HG03439 (cell line): ENCODE results near the gene TAS1R2.
"Not testable (repeated sequence)": the region's sequence is repeated elsewhere in the genome, so short reads cannot be mapped to it uniquely, and the experiment has no call there.

ENCODE experiments used
- ATAC-seq: cut with Tn5 transposase; IDR thresholded peaks from one replicate; pipeline ENCODE4 v1.9.1; 2021; ENCODE audit warnings: mild to moderate bottlenecking, moderate library complexity; ENCODE audit not compliant: unreplicated experiment

Gene TAS1R2

GRCh38 chr1:18869847-18870594, 10.6 kb upstream of the TAS1R2 start:
- no peak for ATAC-seq

DNA sequence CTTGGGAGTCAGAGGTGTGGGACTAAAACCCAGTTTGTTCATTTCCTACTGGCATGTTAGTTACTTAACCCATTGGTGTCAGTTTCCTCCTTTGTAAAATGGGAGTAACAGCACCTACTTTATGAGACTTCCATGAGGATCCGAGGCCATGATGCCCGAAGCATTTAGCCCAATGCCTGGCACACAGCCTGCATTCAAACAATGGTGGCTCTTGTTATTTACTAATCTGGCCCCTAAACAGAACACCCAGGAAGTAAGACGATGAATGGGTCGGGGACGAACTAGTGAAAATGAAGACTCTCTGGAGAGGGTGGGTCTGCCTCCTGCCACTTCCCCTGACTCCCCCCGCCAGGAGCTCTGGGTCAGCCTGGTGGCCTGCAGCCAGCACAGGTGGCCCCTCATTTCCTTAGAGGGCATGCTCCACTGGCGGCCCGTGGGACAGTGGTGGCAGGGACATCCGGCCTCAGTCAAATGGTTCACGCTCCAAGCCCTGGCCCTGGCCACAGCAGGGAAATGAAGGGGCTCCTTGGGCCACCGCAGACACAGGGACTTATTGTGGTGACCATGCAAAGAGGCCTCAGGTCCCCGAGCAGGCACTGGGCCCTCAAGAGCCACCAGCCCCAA, 9.5 kb upstream of the TAS1R2 start:
- no peak for ATAC-seq

DNA sequence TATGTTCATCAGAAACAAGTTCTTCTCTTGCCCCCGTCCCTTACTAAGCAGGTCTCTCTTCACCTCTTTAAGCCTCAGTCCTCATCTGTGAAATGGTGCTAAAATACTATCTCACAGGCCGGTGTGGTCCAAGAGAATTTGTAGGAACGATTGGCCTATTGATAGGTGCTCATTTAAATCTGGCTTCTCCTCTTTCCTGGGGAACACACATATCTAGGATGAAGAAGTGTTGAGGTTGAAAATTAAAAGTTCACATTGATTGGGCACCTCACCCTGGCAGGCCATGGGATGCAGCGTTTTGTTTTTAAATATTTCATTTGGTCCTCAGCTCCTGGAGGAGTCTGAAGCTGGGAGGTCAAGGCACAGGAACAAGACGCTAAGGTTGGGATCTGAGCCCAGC, 8.9 kb upstream of the TAS1R2 start:
- no peak for ATAC-seq

DNA sequence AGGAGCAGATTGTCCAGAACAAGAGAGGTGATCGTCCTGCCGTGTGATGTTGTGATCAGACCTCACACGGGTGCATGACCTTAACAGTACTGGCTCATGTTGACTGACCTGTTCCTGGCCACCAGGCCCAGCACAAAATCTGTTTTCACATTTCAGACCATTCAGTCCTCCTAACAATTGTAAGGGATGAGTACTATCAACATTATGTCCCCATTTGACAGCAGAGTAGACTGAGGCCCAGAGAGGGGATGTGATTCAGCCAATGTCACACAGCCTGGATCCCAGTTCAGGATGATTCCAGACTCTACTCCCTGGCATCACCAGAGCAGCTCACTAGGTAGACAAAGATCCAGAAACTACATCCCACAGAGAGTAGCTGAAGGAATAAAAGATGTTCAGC, 7.4 kb upstream of the TAS1R2 start:
- ATAC-seq = no peak

- no peak for ATAC-seq
Measured at GRCh38 chr1:18866314-18866713, 6.9 kb upstream of the TAS1R2 start.

DNA sequence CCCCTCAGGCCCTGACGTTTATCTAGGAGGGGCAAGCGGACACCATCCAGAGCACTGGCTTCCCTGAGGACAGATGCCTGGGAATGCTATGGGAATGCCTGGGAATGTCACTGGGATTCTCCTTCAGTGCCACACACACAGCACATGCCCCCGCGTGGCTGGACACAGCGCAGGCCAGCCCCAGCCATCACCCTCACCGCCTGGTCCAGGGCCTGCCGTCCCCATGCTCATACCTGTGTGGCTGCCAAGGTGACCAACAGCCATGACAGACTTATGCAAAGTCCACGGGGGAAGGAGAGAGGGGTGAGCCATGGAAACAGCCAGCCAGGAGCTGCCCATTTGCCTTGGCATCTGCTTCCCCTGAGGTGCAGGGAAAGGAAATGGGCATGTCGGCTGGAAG, 5.7 kb upstream of the TAS1R2 start:
- no peak for ATAC-seq

- ATAC-seq = no peak
Measured at GRCh38 chr1:18861590-18861989, 2.1 kb upstream of the TAS1R2 start.

DNA sequence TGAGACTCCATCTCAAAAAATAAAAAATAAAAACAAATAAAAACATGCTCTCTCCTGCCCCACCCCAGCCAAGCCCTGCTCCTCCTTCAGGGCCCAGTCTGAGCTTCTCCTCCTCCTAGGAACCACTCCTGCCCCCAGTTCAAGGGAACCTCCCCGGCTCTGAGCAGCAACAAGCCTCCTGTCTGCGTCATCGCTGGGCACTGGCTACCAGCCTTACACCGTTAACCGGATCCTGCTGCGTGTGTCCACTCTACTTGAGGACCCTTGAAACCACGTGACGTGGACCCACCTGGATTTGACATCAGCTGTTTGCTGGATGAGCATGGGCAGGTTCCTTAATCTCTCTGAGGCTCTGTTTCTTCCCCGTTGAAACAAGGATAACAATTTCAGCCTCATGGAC, 1.6 kb upstream of the TAS1R2 start:
- ATAC-seq = no peak

- ATAC-seq = no peak
Measured at GRCh38 chr1:18858070-18858688, 1.3 kb downstream of the TAS1R2 start.

DNA sequence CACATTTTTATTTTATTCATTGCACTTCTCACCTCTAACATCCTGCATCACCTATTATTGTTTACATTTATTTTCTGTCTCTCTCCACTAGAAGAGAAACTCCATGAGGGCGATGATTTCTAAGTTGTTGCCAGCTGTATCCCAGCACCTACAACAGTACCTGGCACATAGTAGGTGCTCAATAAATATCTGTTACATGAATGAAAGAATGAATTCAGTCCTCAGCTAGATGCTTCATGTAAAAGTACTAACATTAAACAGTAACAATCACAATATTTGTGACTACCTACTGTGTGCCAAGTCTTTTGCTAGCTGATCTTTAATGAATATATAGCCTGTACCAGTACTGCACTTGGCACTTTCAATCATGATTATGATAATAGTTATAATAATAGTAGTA, 3.0 kb downstream of the TAS1R2 start:
- ATAC-seq = no peak

- ATAC-seq = no peak
Measured at GRCh38 chr1:18855573-18855972, 3.9 kb downstream of the TAS1R2 start.

GRCh38 chr1:18854331-18855025, 5.0 kb downstream of the TAS1R2 start:
- no peak for ATAC-seq

GRCh38 chr1:18852501-18852900, 7.0 kb downstream of the TAS1R2 start:
- ATAC-seq = no peak

- no peak for ATAC-seq
Measured at GRCh38 chr1:18849261-18849711, 10.2 kb downstream of the TAS1R2 start.

GRCh38 chr1:18847723-18848122, 11.7 kb downstream of the TAS1R2 start:
- ATAC-seq = not testable (repeated sequence)

DNA sequence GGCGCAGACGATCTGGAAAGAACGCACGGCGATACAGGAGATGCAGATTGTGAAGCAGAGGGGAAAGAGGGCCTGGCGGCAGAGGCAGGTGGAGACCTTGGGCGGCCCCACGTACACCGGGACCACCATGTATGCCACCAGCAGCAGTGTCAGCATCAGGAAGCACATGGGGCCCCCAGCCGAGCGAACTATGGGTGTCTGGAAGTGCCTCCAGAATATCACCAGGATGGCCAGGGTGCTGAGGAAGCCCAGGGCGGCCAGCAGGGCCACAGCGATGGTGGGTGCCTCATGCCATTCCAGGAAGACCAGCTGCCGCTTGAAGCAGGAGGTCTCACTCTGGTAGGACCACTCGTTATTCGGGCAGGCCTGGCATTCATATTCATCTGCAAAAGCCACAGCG, 19.3 kb downstream of the TAS1R2 start:
- no peak for ATAC-seq

DNA sequence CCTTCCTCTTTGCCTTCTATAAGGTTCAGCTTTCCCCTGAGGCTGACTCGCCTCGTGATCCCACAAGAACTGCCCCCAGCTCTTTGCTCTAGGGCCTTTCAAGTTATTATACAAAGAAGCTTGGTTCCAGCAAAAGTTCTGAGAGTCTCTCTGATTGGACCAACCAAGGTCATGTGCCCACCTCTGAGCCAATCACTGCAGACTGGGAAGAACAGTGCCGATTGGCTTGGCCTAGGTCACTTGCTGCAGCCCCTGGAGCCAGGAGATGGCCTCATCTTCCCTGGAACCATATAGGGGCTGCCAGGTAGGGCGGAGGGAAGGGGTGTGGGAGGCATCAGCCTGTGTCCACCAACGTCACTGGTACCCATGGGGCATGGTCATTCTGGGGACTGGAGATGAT, 22.8 kb downstream of the TAS1R2 start:
- ATAC-seq = no peak

- ATAC-seq = not testable (repeated sequence)
Measured at GRCh38 chr1:18832319-18832718, 27.1 kb downstream of the TAS1R2 start.

GRCh38 chr1:18831656-18832055, 27.8 kb downstream of the TAS1R2 start:
- no peak for ATAC-seq

DNA sequence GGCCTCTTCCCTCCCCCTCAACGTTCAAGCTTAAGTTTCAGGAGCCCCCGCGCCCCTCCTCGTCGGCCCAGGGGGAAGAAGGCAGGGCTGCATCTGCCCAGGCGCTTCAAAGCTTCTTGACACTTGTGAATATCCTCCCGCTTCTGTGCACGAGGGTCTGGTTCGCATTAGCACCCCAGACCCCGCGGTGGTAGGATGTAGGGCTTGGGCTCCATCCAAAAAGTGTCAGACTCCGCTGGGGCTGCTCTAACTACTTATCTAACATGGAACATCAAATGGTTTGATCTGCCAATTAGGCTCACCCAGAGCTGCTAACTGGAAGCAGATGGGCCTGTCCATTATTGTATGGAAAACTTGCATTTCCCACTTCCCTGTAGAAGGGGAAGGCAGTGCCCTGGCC, 28.9 kb downstream of the TAS1R2 start:
- no peak for ATAC-seq

DNA sequence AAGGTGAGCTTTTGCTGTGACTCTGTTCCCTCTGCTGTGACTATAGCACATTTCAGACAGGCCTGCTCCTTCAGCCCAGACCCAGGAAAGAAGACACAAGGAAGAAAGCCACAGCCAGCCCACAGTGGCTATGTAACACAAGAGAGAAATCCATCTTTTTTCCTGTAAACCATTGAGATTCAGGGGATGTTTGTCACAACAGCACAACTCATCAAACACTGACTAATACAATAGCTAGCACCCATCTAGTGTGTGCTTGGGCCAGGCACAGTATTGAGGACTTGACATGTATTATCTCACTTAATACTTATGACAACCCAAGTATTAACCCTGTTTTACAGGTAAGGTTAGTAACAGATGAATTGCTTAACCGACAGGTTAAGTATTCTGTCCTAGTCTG, 29.8 kb downstream of the TAS1R2 start:
- ATAC-seq = no peak

DNA sequence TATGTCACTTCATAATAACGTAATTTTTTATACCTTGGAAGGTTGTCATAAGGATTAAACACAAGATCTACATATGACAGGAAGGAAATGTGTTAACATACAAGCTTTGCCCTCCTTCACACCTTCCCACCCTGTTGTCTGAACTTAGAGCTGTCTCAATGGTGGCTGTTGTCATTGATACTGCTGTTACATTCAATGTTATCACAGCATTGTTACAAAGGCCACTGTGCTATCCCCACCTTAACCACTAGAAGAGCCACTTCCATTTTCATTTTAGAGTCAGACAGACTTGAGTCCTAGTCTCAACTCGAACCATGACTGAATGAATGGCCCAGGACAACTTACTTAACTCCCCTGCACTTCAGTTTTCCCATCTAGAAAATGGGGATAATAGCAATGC, 31.2 kb downstream of the TAS1R2 start:
- no peak for ATAC-seq
